Stimulated activated naive CD4-positive, alpha-beta T cell (primary cell): Measurements from ENCODE around the gene MROH2A.

Experiments used
- DNase-seq, 6 experiments: peaks; one replicate each; lab custom pipeline; 2025; lab: John Stamatoyannopoulos, UW

Gene MROH2A

DNA sequence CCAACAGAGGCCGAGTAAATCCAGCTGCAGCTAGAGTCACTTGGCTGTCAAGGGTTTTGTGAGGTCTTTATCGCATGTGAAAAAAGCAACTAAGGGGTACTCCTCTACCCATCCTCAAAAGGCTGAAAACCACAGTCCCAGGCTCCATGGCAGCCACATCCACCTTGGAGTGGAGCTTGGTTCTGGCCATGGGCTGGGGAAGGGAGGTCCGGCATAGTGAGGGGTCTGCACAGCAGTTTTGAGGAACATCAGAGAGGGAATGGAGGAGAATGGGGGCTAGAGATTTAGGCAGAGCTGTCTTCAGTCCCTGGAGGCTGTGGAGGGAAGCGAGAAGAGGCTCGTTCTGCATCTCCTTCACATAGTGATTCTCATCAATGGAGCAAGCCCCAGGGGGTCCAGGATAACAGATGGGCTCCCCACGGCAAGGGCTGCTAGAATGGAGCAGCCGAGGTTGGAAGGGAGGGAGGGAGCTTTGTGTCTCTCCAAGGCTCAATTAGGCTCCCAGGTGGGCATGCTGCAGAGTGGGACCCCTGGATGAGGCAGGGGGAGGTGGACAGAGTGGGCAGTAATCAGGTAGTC lies 21.0 kb downstream of the MROH2A start:
- no peak for DNase-seq

DNA sequence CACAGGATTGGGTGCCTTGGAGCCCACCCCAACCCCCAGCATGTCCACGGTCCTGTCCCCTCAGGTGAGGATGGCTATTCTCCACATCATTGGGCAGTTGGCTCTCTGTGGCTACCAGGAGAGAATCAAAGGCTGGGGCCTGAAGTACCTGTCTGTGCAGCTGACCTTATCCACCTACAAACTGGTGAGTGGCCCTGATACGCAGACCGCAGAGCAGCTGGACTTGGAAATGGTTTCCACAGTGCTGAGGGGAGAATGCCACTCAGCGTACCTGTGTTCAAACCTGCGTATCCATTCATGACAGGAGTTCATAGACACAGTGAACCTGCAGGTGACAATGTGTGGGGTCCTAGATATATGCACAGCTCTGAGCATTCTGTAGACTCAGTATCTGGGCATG lies 21.6 kb downstream of the MROH2A start:
- DNase-seq: no peak

DNA sequence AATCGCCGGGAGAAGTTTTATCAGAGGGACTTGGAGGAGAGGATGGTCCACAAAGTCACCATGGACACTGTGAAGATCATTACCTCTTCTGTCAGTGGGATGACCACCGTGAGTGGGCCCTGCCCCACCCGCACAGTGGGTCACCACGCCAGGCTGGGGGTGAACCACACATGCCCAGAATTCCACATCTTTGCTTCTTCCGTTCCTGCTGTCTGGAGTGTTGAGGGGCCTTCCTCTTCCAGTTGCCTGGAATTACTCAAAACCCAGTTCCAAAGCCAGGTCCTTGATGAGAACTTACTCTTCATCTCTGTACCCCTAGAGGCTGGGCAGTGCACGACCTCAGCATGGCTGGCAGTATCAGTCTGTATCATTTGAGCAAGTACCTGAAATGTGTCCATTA lies 22.1 kb downstream of the MROH2A start:
- no peak for DNase-seq

DNA sequence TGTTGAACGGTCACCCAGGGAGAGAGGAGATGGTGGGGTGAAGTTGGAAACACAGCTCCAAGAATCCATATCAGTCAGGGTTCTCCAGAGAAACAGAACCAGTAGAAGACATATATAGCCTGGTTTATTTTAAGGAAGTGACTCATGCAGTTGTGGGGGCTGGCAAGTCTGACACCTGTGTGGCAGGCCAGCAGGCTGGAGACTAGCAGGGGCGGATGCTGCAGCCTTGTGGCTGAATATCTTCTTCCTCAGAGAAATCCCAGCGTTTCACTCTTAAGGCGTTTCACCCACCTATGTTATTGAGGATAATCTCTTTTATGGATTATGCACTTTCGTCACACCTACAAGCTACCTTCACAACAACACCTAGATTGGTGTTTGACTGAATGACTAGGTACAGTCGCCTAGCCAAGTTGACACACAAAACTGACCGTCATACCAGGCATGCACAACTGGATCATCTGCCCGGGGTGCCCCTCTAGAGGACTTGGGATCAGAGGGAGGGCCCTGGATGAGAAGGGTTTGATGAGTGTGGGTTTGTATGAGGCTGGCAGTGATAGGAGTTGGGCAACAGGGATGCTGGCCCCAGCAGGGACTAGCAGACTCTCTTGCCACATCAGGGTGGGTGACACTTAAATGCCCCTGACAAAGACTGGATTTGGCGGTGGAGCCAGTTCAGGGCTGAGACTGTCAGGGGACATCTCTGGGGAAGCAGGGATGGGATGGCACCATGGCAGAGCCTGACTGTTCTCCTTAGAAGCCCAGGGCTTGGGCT lies 23.4 kb downstream of the MROH2A start:
- DNase-seq: no peak

DNA sequence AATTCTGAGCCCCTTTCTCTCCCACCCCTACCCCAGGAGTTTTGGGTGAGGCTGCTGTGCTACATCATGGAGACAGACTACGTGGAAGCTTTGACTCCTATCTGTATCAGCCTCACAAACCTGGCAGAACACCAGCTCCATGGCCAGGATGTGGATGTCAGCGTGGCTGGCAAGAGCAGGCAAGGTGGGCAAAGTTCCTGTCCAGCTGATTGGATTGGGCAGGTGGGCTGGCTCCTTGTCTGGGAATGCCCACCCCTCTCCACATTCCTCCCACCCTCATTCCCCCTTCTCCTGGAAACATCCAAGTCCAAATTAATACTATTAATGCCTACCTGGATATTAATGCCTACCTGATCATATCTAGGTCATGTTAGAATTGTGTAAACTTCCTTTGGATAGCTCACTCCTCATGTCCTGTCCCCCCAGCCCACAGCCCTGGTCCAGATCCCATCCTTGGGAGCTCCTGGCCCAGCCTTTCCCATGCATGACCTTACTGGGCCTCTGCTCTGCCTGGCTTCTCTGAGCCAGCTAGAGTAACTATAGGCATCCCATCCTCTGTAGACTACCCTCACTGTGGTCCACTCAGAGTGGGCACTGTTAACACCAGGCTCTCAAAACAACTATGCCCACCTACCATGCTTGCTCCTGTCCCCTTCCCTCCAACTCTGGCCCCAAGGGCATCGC lies 24.1 kb downstream of the MROH2A start:
- no peak for DNase-seq

DNA sequence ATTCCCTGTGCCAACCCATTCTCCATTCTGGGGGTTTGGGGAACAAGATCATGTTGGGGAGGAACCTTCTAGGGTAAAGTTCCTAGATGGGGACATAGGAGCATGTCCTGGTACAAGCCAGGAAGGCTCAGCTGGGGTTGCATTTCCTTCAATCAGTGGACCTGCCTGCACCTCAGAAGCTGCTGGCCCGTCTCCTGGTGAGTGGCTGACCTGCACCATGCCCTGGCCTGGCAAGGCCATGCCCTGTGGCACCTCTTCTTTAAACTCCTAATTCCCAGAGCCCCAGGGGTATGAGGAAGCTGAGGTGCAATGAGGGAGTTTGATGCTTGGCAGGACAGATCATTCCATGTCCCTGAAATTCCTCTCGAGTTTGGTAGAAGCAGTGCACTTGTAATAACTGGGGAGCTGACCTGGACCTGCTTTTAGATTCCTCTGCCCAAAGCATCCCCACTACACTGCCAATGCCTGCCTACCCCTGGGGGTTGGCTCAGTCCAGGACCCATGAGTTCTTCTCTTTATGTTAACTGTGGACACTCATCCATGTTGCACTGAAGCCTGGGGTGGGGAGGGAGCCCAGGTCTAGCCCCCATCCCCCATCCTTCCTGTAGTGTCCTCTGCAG lies 25.3 kb downstream of the MROH2A start:
- no peak for DNase-seq

DNA sequence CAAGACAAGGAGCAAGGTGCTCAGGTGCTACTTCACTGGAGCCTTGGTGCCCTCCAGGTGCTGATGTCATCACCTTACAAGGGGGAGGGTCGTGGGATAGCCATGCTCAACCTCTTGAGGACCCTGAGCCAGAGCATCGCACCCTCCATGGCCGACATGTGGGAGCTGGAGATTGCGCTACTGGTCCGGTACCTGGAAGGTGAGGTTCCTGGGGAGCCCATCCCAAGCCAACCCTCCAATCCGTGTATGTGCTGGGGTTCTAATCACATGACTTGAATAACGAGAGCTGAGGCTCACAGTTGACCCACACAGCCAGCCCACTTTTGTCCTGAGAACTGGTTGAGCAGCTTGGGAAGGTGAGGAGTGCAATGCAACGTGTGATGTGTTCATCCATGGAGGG lies 25.9 kb downstream of the MROH2A start:
- no peak for DNase-seq

DNA sequence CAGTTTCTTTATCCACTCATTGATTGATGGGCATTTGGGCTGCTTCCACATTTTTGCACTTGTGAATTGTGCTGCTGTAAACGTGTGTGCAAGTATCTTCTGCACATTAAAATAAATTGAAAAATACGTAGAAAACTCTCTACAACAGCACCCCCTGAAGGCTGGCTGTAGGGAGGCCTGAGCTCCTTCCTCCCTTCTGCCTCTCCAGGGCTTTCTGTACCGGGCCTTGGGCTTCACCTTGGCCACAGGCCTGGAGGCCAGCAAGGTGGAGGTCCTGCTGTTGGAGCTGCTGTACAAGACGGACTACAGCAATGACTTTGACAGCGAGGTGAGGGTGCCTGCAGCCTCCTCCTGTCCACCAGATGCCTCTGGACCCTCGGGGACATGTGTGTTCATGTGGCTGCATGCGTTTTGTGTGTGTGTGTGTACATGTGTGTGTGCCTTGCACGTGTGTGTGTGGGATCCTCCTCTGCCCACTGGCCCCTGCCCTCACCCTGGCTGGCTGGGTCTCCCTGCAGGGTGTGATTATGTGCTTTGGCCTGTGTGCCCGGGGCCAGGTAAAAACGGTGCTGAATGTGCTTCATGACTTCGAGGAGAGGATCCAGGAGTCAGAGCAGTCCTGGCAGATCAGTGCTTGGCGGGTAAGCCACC lies 29.2 kb downstream of the MROH2A start:
- no peak for DNase-seq

DNA sequence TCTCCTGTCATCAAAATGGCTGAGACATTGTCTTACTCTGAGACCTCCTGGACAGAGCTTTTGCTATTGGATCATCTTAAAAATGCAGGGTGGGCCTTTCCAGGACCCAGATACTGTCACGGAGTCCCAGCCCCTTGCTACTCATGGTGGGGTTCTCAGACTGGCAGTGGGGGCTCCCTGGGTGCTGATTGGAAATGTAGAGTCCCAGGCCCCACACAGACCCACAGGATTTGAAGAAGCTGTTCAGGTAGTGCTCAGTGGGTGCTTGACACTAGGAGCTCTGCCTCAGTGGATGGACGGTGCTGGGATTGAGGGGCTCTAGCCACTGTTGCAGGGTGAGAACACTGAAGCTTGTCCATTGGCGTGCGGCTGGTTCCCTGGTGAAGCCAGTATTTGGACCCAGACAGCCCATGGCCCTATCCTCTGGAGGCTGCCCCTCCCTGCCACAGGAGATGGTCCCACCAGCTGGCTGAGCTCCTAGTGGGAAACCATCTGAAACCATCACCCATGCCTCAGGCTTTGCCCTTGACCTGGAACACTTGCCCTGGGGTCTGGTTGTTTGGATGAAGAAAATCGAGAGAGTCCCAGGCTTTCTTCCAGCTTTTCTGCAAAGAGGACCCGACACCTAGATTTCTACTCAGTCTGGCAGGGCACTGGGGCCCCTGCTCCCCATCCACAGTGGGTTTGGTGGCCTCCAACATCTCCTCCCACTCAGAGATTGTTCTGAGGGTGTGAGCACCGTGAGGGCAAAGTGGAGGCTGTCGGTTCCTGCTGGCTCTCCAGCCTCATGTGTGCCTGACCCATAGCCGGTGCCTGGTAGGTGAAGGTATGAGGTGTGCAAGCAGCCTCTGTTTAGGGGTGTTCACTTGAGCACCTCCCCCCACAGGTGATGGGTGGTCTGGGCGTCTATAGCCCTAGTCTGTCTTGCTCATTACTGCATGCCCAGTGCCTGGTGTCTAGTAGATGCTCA lies 30.1 kb downstream of the MROH2A start:
- DNase-seq: no peak

DNA sequence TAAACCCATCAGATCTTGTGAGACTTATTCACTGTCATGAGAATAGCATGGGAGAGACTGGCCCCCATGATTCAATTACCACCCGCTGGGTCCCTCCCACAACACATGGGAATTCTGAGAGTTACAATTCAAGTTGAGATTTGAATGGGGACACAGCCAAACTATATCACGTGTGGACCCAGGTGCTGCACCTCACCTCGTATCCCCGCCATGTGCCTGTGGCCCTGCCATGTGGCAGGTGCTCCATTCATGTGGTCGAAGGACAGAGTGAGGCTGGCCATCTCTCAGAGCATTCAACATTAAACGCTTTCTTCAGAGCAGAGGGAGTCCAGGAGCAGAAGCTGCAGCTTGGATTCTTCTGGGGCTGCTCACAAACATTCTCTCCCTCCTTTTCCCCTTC lies 32.3 kb downstream of the MROH2A start:
- no peak for DNase-seq

DNA sequence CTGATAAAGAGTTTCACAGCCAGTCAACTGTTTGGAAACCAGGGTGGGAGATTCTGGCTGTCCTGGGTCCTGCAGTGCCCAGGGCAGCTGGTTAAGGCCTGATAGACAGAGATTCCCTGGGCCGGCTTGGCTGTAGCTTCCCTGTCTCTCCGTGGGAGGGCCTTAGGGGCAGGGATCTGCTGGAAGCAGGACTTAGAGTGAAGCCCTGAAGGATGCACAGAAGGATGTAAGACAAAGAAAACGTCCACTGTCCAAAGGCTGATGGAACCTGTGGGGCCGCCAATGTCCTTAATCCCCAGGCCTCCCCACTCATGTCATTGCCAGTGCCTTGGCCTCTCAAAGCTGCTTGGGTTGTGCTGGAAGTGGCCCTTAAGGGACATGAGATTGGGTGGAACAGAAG lies 33.0 kb downstream of the MROH2A start:
- DNase-seq: no peak

DNA sequence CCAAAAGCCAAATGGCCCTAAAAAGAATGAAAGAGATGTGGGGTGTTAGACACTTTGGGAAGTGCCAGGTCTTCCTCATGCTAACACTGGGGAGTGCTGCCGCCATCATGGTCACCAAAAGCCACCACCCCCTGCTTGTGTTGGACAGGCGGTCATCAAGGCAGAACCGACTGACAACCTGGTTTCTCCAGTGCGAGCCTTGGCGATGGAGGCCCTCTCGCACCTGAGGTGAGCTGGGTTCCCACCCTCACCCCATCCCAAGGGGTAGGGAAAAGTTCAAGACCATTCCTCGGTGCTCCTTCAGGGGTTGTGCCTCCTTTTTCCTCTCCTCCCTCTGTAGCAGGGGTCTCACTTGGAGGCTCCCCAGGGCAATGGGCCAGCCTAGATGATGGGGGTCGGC lies 33.6 kb downstream of the MROH2A start:
- DNase-seq: no peak

DNA sequence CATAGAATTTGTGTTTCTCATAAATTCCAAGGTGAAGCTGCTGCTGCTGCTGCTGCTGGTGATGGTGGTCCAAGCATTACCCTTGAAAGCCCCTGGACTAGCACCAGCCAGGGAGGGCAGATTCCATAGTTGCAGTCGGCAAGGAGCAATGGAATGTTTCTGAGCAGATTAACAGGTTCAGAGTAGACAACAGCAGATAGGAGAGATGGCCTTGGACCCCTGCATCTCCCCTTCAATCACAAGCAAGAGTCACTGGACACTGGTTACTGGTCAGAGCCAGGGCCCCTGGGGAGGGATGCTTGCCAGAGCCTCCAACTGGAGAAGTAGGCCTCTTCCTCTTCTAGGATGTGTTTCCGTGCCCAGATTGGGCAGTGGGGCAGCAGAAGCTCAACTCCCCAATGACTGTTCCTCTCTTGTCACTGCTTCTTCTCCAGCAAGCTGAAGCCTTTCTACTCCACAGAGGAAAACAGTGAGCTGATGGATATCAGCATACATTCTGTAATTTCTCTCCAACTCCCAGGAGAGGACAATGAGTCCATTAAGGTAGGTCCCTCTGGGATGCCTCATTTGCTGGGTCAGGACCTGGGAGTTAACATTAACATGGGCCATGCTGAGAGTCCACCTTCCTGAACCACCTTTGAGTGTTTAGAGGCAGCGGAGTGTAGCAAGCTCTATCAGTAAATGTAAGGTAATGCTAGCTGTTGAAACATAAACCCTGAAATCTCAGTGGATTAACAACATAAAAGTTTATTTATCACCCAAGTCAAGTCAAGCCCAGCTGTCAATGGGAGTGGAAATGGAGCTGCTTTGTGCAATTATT lies 35.3 kb downstream of the MROH2A start:
- no peak for DNase-seq

DNA sequence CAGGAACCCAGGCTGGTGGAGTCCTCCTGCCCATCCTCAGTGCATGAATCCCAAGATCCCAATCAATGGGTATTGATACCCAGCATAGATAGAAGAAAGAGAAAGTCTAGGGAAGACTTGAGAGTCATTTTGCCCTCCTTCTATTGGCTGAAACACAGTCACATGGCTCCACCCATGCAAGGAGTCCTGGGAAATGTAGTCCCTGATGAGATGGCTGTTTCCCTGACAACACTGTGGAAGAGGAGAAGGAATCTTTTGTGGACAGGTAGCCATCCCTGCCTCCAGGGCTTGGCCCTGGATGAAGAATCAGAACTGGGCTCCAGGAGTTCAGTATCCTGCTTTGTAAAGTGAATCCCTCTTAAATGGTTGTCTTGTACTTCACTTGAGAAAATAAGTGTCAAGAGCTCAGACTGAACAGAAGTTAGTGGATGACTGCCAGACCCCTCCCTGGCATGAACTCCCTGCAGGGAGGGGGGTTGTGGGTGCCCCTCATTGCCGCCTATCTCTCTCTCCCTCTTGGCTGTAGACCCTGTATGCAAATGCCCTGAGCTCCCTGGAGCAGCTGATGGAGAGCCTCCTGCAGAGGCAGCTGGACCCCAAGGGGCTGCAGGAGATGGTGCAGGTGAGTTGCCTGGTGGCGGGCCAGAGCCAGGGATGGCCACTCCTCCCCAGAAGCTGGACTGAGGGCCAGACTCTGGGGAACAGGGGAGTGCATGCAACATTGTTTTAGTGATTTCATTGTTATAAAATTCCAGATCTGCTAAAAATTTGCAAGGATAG lies 36.1 kb downstream of the MROH2A start:
- no peak for DNase-seq

DNA sequence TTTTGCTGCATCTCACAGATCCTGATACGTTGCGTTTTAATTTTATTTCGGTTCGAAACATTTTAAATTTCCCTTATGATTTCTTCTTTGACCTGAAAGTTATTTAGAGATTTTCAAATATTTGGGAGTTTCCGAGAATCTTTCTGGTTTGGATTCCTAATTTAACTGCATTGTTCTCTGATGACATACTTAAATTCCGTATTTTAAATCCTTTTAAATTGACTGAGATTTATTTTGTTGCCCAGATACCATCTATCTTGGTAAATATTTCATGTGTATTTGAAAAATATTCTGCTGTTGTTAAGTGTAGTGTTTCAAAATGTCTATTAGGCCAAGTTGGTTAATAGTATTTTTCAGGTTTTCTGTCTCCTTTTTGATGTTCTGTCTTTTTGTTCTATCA lies 37.7 kb downstream of the MROH2A start:
- no peak for DNase-seq

DNA sequence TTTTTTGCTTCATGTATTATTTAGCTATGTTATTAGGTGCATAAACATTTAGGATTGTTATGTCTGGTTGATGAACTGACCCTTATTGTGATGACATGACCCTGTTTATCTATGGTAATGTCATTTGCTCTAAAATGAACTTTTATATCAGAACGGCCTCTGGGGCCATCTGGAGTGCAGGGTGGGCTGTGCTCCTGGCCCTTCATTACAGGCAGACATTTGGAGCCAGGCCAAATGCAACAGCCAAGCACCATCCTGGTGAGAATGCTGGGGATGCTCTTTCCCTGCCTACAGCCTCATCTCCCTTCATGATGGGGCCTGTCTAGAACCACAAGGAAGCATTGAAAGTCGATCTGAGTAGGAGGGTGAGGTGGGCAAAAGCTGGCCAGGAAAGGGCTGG lies 38.2 kb downstream of the MROH2A start:
- DNase-seq: no peak

DNA sequence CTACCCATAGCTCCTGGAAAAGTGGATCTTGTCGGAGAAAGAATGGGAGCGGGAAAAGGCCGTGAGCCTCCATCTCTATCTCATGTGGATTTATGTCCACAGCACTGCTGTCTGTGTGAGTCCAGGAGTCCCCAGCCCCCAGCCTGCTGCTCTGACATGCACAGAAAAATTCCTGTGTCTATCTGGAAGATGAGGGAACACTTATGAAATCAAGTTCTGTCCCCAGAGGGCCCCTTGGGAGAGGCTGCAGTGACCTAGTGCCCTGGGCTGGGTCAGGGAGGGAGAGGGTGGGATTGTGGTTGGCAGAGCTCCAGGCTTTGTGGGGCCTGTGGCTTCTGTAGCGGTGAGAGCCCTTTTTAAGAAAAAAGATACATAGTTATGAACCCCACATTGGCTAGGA lies 38.6 kb downstream of the MROH2A start:
- DNase-seq: no peak

DNA sequence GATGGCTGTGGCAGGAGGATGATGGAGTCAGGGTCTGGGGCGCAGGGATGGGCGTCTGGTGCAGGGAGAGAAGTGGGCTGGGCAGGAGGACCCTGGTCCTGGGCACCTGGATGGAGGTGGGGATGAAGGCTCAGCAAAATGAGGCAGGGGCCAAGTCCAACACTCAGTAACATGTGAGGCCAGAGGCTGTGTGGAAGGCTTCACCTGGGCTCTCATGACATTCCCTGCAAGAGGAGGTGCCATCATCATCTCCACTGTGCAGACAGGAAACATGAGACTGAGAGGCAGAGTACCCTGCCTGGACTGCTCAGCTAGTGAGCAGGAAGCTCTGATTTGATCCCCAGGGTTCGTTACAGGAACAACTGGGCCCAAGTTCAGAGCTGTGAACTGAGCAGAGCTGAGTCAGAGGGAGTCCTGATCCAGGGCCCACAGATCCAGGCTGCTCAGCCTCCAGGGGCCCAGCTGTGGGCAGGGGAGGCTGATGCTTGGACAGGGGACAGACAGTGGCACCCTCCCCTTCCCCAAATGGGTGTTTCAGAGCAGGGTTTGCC lies 39.3 kb downstream of the MROH2A start:
- no peak for DNase-seq

DNA sequence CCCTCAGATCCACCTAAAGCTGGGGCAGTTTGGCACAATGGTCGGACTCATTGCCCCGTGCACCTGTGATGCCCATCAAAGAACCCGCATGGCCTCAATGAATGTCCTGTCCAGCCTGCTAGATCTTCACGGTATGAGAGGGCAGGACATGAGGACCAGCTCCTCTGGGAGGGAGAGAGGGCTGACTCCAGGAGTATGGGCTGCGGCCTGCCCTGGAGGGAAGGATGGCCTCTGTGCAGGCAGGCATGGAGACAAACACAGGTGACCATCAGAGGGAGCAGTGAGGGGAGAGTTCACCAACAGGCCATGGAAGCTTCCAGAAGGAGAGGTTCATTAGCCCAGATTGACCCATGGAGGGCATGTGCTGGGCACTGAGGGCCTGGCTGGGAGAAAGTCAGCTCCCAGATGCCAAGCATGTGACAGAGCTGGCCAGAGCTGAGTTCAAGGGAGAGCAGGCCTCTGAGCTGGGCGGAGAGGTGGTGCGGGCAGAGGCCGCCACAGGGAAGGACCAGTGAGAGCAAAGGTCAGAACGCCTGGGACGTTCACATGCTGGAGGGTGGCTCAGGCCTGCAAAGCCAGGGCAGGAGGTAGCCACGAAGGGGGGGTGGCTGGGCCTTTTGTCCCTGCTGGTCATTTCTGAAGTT lies 40.0 kb downstream of the MROH2A start:
- no peak for DNase-seq
